8988T (cell line): Measurements from ENCODE around the gene ICE2.
"Not testable (repeated sequence)": the region's sequence is repeated elsewhere in the genome, so short reads cannot be mapped to it uniquely, and the experiment has no call there.

Experiments used
- DNase-seq: peaks from one replicate; pipeline ENCODE4 v3.0.0; 2011

Gene ICE2

GRCh38 chr15:60442763-60443162 is 36.2 kb downstream of the ICE2 start:
- DNase-seq, result no peak

- no peak for DNase-seq
These were observed 36.8 kb downstream of the ICE2 start for GRCh38 chr15:60442031-60442650.

GRCh38 chr15:60441331-60441730 is 37.6 kb downstream of the ICE2 start:
- no peak for DNase-seq

GRCh38 chr15:60438646-60439045 is 40.3 kb downstream of the ICE2 start:
- no peak for DNase-seq

GRCh38 chr15:60428935-60429334 is 50.0 kb downstream of the ICE2 start:
- no peak for DNase-seq

GRCh38 chr15:60426870-60427508 is 52.0 kb downstream of the ICE2 start:
- DNase-seq, result no peak

- DNase-seq, result no peak
These were observed 53.5 kb downstream of the ICE2 start for GRCh38 chr15:60425461-60425860.

- no peak for DNase-seq
These were observed 54.9 kb downstream of the ICE2 start for GRCh38 chr15:60424006-60424405.

- no peak for DNase-seq
These were observed 55.4 kb downstream of the ICE2 start for GRCh38 chr15:60423537-60423936.

- DNase-seq, result no peak
These were observed 57.4 kb downstream of the ICE2 start for GRCh38 chr15:60421544-60421943.

- no peak for DNase-seq
These were observed 58.7 kb downstream of the ICE2 start for GRCh38 chr15:60420203-60420716.

GRCh38 chr15:60419753-60420152 is 59.2 kb downstream of the ICE2 start:
- DNase-seq, result no peak

GRCh38 chr15:60418096-60418495 is 60.8 kb downstream of the ICE2 start:
- DNase-seq, result no peak

GRCh38 chr15:60417112-60417511 is 61.8 kb downstream of the ICE2 start:
- DNase-seq, result no peak

- no peak for DNase-seq
These were observed 62.5 kb downstream of the ICE2 start for GRCh38 chr15:60416484-60416883.

- DNase-seq, result no peak
These were observed 64.8 kb downstream of the ICE2 start for GRCh38 chr15:60414016-60414682.

GRCh38 chr15:60413231-60413824 is 65.6 kb downstream of the ICE2 start:
- DNase-seq, result no peak

GRCh38 chr15:60412807-60413206 is 66.1 kb downstream of the ICE2 start:
- not testable (repeated sequence) for DNase-seq

- DNase-seq, result no peak
These were observed 67.0 kb downstream of the ICE2 start for GRCh38 chr15:60411774-60412425.

- DNase-seq, result not testable (repeated sequence)
These were observed 68.6 kb downstream of the ICE2 start for GRCh38 chr15:60410350-60410749.

- no peak for DNase-seq
These were observed 70.4 kb downstream of the ICE2 start for GRCh38 chr15:60408463-60408981.

- no peak for DNase-seq
These were observed 71.5 kb downstream of the ICE2 start for GRCh38 chr15:60407415-60407805.
